ENCODE results near the gene RSPH1. TPM values are rescaled to one million over a fixed set of nuclear protein-coding genes. Genes with fewer than 3 reads are reported as not detected.

RSPH1 gene
- total RNA-seq, 1 experiment from 2014 or later: 1.5 TPM

DNA sequence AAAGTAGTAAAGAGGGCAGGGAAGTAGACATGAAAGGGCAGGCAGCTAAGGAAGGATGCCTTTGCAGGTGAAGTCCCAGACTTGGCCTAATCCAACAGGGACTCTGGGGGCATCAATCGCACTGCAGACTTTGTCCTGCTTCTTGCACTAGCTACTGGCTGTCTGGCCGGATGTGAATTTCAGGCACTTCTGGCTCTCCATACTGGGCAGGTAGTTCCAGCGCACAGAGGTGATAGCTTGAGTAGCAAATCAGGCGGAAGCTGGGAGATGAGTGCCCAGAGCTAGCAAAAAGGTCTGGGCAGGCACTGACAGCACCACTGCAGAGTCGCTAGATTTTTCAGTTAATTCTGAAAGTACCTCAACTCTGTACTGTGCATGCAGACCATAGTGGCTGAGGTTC, 997 bp downstream of the RSPH1 start:
- TF ChIP-seq ELF1 (IDR thresholded peaks at IDR 0.05; ENCODE audit: borderline replicate concordance, low read depth) (no peak), EZH2 (IDR thresholded peaks at IDR 0.05) (no peak), POLR2A (IDR thresholded peaks at IDR 0.05; ENCODE audit: borderline replicate concordance, extremely low read depth, insufficient read depth, insufficient read length) (no peak), SP1 (IDR thresholded peaks at IDR 0.05; ENCODE audit: low read depth) (no peak), ZNF274 (IDR thresholded peaks at IDR 0.05; ENCODE audit: low read depth, low read length) (no peak), CEBPB (IDR thresholded peaks at IDR 0.05; ENCODE audit: low read depth) (no peak), RAD21 (IDR thresholded peaks at IDR 0.05; ENCODE audit: low read depth) (no peak), ATF3 (IDR thresholded peaks at IDR 0.05) (no peak), TCF7L2 (IDR thresholded peaks at IDR 0.05; ENCODE audit: borderline replicate concordance, extremely low read depth, insufficient read depth, insufficient read length) (no peak), EGR1 (IDR thresholded peaks at IDR 0.05; ENCODE audit: low read depth) (no peak)
- TF ChIP-seq, protein P1, sequence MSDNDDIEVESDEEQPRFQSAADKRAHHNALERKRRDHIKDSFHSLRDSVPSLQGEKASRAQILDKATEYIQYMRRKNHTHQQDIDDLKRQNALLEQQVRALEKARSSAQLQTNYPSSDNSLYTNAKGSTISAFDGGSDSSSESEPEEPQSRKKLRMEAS (IDR thresholded peaks at IDR 0.05): no peak
- TF ChIP-seq, protein P2, sequence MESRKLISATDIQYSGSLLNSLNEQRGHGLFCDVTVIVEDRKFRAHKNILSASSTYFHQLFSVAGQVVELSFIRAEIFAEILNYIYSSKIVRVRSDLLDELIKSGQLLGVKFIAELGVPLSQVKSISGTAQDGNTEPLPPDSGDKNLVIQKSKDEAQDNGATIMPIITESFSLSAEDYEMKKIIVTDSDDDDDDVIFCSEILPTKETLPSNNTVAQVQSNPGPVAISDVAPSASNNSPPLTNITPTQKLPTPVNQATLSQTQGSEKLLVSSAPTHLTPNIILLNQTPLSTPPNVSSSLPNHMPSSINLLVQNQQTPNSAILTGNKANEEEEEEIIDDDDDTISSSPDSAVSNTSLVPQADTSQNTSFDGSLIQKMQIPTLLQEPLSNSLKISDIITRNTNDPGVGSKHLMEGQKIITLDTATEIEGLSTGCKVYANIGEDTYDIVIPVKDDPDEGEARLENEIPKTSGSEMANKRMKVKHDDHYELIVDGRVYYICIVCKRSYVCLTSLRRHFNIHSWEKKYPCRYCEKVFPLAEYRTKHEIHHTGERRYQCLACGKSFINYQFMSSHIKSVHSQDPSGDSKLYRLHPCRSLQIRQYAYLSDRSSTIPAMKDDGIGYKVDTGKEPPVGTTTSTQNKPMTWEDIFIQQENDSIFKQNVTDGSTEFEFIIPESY (IDR thresholded peaks at IDR 0.05; ENCODE audit: extremely low read depth, insufficient replicate concordance, low read length): no peak
- no TSS peak for BruUV-seq (replicated peaks)
- no peak overlapping the region for H2AFZ ChIP-seq (ENCODE audit: low read depth, low read length, poor library complexity, severe bottlenecking)
- H3K9me2 ChIP-seq (ENCODE audit: insufficient read depth): no peaks in the 10 kb centered on the region
- POLR2A ChIA-PET: no interaction called here
- no peaks in the 10 kb centered on the region for H3K36me3 ChIP-seq (ENCODE audit: control insufficient read depth in 1 of 2, insufficient read depth in 2 of 2, low read length in 2 of 2)
- no peaks in the 10 kb centered on the region for H3K27me3 ChIP-seq (ENCODE audit: insufficient read depth, low read length)
- RAD21 ChIA-PET (ENCODE audit: low non-redundant PET in 1 of 2, low total read pairs in 2 of 2, uncharacterized antibody in 2 of 2, unreplicated experiment in 2 of 2): no interaction called here
- H3K79me2 ChIP-seq (ENCODE audit: insufficient read depth, low read length): no peaks in the 10 kb centered on the region
- no peak overlapping the region for H3K27ac ChIP-seq (ENCODE audit: low read depth, low read length)
- no peaks in the 10 kb centered on the region for H3K9me3 ChIP-seq (ENCODE audit: control insufficient read depth in 1 of 2, insufficient read depth in 1 of 2, low read depth in 1 of 2, low read length in 2 of 2)
- peaks cover 10 to 28% of the 10 kb centered on the region in 2 experiments; a peak in 3 of 4 replicates for H3K4me1 ChIP-seq (ENCODE audit: control insufficient read depth in 1 of 2, insufficient read depth in 2 of 2, low read length in 2 of 2)
- peak overlapping the region; percentile 90 for H3K4me2 ChIP-seq (ENCODE audit: low read length)
- H4K20me1 ChIP-seq (ENCODE audit: insufficient read depth): no peaks in the 10 kb centered on the region
- H3K9ac ChIP-seq (ENCODE audit: low read length): no peak overlapping the region
- no peak for DNase-seq (ENCODE audit: low read depth, low spot score)
- ATAC-seq: no peak
- H3K4me3 ChIP-seq (replicated peaks in 1 of 2; ENCODE audit: low read depth in 1 of 2, low read length in 2 of 2): no peak overlapping the region
- CTCF ChIA-PET: no interaction called here
- intact Hi-C loops (cut with micrococcal nuclease): no loop called here
